Activated CD4-positive, alpha-beta T cell treated with anti-CD3 and anti-CD28 coated beads, Interleukin-2, amount 50 U/mL, for 4 hours (primary cell): ENCODE measurements around the gene TMEM81.

Experiments used
- DNase-seq, 2 experiments: peaks; one replicate each; pipeline ENCODE4 v3.0.0-alpha.2; 2020

The TMEM81 gene, protein sequence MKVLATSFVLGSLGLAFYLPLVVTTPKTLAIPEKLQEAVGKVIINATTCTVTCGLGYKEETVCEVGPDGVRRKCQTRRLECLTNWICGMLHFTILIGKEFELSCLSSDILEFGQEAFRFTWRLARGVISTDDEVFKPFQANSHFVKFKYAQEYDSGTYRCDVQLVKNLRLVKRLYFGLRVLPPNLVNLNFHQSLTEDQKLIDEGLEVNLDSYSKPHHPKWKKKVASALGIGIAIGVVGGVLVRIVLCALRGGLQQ

DNA sequence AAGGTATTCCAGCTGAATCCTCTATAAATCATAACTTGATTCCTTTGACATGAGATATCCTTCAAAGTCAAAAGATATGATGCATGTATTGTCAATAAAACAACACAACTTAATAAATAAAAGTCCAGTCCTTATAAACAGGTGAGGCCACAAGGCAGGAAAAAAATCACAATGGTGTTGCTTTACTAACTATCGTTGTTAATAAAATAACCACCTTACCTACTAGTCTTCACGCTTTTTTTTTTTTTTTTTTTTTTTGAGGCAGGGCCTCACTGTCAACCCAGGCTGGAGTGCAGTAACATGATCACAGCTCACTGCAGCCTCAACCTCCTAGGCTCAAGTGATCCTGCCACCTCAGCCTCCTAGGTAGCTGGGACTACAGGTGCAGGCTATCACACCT lies at the start of gene TMEM81:
Gene TMEM81 (minus strand): TSS at position 101 of the 400 bp plus-strand sequence. CDS start 140 bp downstream, outside the sequence.
- DNase-seq: no peak

DNA sequence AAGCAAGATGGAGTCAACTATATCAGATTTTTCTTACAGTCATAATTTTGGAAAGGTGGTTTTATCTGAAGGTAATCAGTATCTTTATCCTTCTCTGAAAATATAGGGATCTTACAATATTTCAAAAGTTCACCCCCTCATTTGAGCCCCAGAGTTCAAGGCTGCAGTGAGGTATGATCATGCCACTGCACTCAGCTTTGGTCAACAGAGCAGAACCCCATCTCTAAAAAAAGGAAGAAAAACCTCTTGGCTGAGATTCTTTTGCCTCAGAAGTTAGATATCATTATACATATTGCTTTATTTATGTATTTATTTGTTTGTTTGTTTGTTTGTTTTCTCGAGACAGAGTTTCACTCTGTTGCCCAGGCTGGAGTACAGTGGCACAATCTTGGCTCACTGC lies 49.0 kb upstream of the TMEM81 start:
- DNase-seq: no peak

- no peak for DNase-seq
These were observed 45.3 kb upstream of the TMEM81 start for GRCh38 chr1:205129447-205130029.

GRCh38 chr1:205128050-205128449 lies 43.8 kb upstream of the TMEM81 start:
- DNase-seq: no peak

- no peak for DNase-seq
These were observed 43.4 kb upstream of the TMEM81 start for GRCh38 chr1:205127646-205128045.

GRCh38 chr1:205124726-205125125 lies 40.5 kb upstream of the TMEM81 start:
- no peak for DNase-seq

- no peak for DNase-seq
These were observed 38.2 kb upstream of the TMEM81 start for GRCh38 chr1:205122489-205122882.

DNA sequence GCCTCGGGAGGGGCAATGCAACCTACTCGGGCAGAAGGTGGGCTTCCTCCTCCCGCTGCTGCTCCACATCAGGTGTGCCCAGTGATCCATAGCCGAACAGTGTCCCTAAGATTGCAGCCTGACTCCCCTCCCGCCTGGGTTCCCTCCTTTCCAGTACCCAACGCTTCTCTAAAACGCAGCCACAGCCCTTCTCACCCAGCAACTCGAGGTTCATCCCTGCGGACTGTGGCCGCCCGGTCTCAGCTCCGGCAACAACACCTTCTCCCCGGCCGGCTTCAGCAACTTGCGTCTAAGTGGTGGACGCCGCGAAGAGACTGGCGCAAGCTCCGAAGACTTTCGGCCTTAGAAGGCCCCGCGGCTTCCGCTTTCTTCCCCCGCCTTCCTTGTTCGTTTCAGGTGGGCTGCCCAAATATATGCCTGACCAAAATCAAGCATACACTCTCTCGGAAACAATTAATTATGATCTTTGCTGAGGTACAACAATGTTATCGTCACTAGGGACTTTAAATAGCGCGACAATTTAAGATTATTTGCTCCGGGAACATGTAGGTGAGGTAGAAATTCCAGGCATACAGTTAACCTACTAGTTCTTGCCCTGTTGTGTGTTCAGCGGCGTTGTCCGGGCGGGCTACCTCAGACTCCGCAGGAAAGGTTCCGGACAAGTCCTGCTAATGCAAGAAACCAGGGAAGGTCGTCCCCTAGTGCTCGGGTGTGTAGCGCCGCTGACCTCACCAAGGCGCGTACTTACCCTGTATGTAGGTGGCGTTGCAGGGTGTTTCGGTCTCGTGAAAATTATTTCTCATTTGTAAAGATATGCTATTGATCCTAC lies 37.6 kb upstream of the TMEM81 start, which contains the start of gene RBBP5:
Gene RBBP5 (minus strand): TSS at position 319 of the 829 bp plus-strand sequence. CDS start 105 bp downstream, at position 214.
- DNase-seq: peak; percentile 94 to 95

DNA sequence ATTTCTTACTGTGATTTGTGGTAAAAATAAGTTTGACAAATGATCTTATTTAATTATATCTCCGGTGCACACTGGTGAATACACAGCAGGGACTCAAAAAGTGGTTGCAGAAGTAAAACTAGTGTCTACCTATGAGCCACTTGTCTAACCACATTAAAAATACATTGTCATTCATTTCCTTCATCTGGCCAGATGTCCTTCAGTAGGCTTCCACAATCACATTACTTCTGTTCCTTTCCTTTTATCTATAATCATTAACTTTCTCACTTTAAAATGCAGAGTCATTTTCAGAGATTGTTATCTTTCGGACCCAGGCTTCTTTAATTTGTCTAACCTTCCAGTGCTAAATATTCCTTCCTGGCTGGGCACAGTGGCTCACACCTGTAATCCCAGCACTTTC lies 34.5 kb upstream of the TMEM81 start:
- no peak for DNase-seq

- DNase-seq: no peak
These were observed 27.1 kb upstream of the TMEM81 start for GRCh38 chr1:205111354-205111753.

GRCh38 chr1:205109711-205110110 lies 25.5 kb upstream of the TMEM81 start:
- no peak for DNase-seq

GRCh38 chr1:205109269-205109668 lies 25.0 kb upstream of the TMEM81 start:
- no peak for DNase-seq

- no peak for DNase-seq
These were observed 24.2 kb upstream of the TMEM81 start for GRCh38 chr1:205108464-205108863.

DNA sequence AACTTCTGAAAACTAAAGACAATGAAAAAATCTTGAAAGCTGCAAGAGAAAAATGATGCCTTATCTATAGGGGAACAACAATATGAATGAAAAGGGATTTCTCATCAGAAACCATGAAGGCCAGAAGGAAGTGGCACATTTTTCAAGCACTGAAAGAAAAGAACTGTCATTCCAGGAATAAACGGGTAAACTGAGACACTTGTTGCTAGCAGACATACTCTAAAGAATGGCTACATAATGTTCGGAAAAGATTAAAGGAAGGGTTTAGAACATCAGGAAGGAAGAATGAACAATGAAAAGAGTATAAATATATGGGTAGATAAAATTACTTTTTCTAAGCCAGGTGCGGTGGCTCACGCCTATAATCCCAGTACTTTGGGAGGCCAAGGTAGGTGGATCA lies 23.1 kb upstream of the TMEM81 start:
- DNase-seq: no peak

DNA sequence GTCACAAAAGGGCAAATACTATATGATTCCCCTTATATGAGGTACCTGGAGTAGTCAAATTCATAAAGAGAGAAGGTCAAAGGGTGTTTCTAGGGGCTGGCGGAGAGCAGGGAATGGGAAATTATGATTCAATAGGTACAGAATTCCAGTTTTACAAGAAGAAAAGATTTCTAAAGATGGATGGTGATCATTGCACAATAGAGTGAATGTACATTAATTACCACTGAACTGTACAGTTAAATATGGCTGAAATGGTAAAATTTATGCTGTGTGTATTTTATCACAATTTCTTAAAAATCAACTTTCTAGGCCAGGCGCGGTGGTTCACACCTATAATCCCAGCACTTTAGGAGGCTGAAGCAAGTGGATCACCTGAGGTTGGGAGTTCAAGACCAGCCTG lies 18.1 kb upstream of the TMEM81 start:
- DNase-seq: no peak

DNA sequence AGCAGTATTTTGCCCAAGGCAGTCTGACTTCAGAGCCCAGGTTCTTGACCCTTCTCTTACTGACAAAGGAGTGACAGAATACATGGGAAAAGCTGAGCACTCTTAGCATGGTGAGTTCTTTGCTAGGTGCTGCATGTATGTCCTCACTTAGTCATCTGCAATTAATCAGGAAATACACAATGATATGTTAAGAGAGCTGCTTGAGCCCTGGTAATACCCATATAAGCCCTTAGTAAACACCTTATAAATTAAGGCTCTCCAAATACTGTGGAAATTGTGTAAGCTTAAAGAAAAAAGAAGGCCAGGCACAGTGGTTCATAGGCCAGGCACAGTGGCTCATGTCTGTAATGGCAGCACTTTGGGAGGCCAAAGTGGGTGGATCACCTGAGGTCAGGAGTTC lies 14.0 kb upstream of the TMEM81 start:
- no peak for DNase-seq

- DNase-seq: no peak
These were observed 11.2 kb upstream of the TMEM81 start for GRCh38 chr1:205095422-205095821.

DNA sequence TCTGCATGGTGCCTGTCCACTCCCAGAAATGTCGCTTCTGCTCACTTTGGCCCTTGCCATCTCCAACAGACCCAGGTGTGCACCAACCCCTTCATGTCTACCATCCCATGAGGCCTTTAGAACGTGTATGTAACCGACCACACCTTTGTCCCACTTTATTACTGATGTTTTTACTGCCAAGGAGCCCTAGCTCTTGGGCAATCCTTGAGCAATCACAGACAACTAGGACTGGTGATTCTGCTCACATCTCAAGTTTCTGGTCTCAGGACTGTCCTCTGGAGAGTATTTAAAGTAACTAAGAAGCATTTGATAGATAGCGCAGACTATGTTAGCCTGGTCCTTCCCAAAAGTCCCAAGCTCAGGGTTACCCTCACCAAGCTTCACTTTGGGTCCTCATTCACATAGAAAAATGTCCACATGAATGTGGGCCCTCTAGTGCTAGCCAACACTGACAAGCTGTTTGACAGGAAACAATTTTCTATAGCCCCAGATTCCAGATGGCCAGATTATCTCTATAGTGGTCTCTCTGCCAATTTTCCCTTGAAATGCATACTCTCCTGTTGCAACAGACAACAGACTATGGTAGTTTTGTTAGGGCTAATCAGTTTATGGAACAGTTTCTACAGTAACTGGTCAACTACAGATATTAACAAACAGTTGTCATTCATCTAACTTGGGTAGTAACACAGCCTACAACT lies 6.9 kb upstream of the TMEM81 start:
- DNase-seq: no peak

DNA sequence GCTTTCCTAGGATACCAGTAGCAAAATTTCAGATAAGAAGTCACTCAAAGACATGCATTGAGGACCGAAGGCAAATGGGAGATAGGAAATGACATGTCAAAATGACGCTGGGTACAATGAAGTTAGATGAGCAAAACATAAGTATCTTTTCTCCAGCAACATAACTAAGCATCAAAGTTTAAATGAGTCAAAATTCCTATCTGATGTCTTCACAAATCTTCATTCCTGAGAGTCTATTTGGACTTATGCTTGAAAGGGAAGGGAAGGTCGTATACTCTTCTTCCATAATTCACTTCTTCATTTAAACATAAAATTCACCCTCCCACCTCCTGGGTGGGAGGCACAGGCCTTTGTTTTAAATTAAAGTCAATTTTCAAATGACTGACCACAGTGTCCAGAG lies 4.1 kb upstream of the TMEM81 start:
- no peak for DNase-seq

DNA sequence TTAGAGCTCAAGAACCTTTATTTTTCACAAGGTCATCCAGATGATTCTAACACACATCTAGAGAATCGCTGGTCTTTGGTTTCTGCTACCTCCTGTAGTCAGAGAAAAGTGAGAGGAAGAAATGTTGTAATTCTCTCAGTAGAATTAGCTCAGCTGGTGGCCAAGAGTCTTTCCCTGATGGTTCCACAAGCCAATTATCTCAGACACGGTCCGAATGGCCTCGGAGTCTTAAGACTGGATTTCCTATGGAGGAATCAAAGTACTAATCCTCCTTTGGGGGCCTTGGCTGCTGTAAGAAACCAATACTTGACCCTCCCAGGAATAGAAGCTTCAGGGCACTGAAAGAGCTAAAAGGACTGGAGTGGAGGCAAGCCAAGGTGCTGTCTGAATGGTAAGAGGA lies 1.8 kb downstream of the TMEM81 start:
- no peak for DNase-seq

DNA sequence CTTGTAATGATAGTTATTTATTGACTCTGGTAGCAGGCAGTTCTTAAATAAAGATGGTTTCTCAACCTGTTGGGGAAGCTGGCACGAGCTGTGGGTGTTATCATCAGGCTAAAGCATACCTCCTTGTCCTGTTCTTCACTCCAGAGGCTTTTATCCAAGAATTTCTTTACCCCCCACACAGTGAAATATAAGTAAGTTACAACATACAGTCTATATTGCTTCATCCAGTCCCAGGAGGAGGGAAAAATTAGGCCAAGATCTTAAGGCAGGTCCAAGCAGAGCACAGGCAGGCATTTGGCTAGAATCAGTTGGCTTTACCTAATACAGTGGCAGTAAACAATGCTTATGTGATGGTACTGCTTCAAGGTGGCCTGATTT lies 6.3 kb downstream of the TMEM81 start:
- DNase-seq: no peak

- no peak for DNase-seq
These were observed 6.9 kb downstream of the TMEM81 start for GRCh38 chr1:205077158-205077933.
